Stimulated activated CD4-positive, alpha-beta T cell treated with anti-CD3 and anti-CD28 coated beads, Interleukin-1b, Interleukin-23, amount 100 ng/mL, for 4 hours (primary cell): Measurements from ENCODE around the gene STAT5B.

Experiments
- DNase-seq, 2 donors: peaks; one replicate each; pipeline ENCODE4 v3.0.0-alpha.2; 2020; ENCODE audit warnings: low read depth in 2 of 2

STAT5B gene

DNA sequence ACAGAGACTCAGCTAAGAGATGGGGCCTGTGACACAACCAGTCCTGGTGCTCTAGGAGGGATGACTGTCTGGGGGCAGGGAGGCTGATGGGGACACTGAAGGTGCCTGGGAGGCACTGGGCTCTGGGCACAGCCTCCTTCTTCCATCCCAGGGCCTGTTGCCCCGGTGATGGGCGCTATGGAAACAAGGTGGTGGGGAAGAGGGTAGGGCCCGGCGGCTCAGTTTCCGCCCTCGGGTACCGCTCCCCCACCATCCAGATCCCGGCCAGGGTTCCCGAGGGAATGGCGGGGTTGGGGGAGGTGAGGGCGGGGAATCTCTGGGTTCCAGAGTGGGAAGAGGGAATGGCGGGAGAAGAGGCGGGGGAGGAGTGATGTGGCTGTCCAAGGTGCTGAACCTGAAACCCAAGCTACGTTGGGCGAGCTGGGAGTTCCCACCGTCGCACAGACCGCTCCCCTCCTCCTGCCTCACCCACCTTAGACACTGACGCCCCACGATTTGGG lies 96.2 kb downstream of the STAT5B start:
- DNase-seq, result no peak

DNA sequence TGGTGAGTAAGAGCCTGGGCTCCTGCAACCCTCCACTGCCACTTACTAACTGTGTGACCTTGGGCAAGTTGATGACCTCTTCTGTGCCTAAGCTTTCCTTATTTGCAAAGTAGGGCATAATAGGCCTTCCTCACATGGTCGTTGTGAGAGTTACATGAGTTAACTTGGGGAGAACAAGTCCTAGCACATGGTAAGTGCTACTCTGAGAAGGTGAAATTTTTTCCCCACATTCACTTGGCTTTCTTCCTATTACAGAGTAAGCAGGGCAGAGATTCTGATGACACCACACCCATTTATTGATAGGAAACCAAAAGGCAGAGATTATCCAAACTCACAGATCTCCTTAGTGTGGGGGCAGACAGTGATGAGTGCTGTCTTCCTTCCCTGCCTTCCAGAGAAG lies 96.9 kb downstream of the STAT5B start:
- DNase-seq, result no peak

DNA sequence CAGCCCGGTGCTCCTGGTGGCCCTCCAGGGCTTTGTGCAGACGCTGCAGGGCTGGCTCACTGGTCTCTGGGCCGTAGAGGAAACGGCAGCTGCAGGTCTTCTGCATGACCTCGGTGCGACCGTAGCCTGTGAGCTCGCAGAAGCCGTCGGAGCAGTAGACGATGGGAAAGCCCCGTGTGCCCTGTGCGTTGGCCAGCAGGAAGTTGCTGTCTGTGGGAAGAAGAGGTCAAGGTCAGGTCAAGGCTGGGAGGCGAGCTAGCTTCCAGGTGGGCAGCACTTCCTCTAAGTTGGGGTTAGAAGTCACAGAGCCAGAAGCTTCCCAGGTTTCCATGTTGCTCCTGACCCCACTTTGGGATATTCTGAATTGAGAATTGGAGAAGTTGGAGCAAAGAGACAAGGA lies 97.4 kb downstream of the STAT5B start:
- no peak for DNase-seq

DNA sequence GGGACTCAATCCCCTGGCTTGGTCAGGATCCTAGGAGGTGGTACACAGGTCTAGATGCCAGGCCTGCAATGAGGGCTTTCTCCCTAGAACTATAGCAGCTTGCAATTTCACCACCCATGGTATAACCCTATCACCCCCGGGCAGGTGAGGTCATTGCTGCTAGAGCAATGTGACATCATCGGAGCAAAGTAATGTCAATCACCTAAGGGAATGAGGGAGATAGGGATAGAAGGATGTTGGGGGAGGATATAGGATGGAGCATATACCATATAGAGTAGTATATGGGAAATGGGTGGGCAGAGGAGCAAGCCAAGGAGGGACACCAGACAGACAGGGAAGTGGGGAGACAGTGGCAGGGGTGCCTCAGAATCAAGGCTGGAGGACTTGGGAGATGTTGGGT lies 98.5 kb downstream of the STAT5B start:
- no peak for DNase-seq

DNA sequence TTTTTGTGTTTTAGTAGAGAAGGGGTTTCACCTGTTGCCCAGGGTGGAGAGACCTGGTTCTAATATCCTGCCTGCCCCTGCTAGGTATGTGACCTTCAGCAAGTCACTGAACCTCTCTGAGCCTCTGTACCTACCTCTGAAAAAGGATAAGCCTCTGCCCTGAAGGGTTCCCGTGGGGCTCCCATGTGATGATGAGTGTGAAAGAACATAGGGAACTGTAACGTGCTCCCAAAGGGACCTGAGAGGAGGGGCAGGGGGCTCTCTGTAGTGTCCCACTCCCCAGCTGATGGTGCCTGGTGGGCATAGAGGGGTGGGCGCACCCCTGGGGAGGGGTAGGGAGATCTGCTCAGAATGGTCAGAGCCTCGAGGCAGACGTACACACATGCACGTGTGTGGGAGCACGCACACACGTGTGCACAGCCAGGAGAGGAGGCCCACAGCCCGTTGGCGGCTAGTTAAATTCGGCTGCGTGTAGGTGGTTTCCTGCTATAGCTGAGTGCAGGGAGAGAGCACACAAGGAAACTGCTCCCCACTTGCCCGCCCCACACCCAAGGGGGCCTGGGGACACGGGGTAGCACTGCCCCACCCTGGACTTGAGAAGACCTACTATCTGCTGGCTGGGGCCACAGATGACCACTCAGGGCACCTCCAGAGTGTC lies 101.9 kb downstream of the STAT5B start:
- DNase-seq, result no peak

DNA sequence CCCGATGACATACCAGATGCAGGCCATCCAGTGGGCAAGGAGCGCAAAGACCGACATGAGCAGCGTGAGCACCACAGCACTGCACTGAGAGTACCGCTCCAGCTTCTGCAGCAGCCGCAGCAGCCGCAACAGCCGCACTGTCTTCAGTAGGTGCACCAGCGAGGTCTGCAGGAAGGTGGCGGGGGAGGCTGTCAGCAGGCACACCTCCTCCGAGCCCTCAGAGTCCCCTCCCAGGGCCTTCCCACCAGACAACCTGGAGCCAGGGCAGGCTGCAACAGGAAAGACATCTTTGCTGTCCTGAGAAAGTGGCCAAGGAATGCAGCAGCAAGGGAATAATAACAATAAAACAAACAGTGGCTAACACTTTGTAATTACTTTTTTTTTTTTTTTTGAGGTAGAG lies 104.4 kb downstream of the STAT5B start:
- DNase-seq, result no peak

DNA sequence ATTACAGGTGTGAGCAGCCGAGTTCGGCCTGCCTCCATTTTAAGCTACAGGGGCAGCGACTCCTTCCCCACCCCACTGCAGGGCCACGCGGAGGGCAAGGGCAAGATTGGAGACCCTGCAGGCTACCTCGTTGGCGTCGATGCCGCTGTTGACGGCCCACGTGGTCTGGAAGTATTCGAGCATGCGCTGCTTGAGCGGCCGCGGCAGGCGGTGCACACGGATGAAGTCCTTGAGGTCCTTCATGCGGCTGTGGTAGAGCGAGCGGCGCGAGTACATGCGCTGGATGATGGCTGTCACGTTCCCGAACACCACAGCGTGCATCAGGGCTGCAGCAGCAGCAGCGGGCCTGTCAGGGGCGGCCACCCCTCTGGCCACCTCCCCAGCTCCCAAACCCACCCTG lies 106.8 kb downstream of the STAT5B start:
- DNase-seq, result no peak

DNA sequence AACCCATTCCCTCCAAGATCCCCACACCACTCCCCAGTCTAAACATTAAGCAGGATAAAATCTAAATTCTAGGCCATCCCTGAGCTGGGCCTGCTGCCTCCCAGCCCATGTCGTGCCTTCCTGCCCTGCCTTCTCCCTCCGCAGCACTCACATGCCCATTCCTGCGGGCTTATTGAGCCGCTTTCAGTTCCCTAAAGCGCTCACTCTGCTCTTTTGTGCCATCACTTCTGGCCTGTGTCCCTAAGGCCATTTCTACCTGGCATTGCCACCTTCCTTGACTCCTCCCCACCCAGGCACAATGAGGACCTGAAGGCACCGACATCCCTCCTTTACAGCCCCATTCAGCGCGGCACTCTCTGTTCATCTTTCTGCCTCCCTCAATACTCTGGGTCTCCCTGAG lies 108.4 kb downstream of the STAT5B start:
- no peak for DNase-seq

DNA sequence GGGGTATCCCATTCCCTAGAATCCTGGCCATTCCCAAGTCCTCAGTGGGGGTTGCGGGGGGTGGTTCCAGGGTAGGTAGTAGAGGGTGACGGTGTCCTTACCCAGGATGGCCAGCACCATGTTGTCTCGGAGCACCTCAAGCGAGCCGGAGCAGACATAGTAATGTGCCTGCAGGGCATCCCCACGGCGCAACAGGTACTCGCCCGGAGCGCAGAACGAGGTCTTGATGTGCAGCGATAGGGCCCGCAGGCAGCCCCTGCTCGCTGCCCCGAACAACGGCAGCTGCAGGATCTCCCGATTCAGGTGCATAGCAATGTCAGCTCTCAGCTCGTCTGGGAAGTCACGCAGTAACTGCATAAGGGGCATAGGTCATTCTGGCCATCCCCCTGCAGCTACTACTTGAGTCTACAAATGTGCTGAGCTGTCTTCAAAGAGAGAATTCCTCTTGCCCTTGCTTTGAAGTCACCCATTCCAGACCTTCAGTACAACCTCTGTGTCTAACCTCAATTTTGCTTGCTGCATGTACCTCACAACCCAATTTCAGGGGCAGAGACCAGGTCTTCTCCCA lies 109.9 kb downstream of the STAT5B start:
- DNase-seq, result no peak

DNA sequence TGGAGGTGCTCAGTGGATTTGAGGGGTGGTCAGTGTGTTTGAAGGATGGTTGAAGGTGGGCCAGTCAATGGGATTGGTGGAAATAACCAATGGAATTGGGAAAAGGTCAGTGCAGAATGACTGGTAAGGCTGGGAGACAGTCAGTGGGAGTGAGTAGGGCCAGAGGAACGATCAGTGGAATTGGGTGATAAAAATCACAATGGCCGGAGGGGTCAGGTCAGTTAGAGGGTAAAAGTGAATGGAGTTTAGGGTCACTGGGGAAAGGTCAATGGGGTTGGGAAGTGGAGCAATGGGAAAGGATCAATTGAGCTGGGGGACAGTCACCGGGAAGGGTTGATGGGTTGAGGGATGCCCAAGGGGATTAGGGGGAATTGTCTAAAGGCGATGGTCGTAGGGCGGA lies 110.4 kb downstream of the STAT5B start:
- DNase-seq, result no peak

DNA sequence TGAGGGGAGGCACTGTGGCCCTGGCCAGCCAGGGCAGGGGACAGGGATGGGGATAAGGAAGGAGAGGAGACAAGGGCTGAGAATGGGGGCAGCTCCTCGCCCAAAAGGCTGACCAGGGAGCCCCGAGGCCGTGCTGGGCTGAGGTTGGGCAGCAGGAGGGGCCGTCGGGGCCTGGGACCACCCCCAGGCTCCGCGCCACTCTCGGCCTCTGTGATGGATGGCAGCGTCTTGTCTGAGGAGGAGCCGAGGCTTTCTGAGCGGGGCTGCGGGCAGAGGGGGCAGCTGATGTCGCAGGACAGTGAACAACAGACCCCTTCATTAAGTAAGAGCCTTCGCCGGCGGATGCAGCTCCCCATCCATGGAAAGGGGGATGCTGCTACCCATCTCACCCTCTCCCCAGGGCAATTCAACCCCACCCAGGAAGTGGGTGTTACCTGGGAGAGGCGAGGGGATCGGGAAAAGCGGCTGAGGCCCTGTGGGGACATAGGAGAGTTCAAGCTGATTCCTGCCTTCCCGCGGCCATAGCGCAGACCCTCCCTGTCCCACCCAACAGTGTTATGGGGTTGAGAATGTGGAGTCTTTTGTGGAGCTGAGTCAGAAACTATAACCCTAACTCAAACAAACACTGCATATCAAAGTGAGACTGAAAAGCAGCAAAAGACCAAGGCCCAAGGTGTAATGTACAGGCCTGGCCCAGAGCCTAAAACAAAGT lies 112.3 kb downstream of the STAT5B start:
- no peak for DNase-seq

DNA sequence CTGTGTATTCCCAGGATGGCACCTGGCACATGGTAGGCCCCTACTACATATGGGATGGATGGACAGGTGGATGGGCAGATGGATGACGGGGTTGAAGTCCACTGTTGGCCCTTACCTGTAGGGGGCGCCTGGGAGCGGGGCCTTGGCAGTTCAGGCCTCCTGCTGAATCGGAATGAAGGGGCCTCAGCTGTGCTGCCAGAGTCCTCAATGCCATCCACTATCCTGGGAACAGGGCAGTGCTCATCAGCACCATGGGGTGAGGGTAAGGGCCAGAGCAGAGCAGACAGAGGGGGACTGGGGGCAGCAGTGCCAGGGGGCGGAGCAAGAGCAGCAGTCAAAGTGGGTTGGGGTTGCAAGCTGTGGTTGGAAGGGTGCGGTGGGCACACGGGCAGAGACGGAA lies 113.1 kb downstream of the STAT5B start:
- DNase-seq, result peak in 1 of 2 donors; percentile 39

DNA sequence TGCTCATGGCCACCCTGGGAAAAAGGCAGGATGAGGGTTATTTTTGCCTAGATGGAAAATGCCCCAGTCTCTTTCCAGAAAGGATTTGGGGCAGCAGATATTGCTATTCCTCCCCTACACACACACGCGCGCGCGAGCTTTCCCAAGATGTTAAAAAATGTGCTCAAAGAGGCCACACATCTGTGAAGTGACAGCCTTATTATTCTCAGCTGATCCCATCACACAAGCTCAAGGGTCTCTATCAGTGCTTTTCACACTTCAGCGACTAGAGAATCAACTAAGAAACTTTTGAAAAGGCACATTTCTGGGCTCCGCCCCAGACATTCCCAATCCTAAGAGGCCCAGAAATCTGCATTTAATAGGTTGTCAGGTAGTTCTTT lies 115.7 kb downstream of the STAT5B start:
- no peak for DNase-seq

DNA sequence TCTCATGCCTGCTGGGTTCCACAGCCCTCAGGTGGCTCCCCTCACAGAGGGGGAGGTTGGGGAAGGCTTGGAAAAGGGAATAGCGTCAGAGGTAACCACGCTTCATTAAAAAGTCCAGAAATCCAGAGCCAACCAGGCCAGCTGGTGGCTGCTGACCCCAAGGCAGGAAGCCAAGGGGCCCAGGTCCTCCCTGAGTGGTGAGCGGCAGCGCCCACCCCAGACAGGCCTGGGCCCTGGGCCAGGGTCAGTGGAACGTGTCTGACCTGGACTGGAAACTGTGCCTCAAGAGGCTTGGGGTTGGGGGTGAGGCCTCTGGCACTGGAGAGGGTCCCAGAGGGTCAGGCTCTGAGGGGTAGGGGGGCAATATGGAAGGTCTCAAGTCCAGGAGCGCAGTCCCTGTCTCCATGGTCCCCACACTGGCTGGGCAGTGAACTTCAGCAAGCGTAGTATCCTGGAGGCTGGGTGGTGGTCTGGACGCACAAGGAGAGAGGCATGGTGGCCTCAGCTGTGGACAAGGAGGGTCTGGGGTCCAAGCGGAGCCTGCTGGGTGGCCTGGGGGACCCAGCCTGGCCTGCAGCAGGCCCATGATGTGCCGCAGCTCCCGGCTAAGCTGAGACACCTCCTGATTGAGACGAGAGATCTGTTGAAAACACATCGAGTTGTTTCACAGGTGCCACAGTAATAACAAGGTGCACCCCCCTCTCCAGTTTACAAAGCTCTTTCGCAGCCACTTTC lies 116.2 kb downstream of the STAT5B start:
- DNase-seq, result no peak

DNA sequence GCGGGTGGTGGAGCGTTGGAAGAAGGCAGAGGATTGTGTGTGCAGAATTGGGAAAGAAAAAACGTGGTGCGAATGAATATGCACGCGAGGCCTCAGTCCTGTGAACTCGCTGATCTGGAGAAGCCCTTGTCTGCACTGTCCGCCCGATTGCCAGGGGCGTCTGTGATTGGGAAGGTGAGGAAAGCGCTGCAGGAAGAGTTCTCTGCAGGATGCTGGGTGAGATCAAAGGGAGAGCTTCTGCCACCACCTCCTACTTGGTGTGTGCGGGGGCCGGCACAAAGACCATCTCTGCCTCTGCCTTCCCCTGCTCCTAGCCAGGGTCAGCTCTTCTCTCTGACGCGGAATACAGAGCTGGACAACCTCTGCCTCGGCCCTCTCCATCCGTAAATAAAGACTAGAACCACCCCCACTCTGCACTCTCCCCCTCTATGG lies 120.6 kb downstream of the STAT5B start:
- no peak for DNase-seq

DNA sequence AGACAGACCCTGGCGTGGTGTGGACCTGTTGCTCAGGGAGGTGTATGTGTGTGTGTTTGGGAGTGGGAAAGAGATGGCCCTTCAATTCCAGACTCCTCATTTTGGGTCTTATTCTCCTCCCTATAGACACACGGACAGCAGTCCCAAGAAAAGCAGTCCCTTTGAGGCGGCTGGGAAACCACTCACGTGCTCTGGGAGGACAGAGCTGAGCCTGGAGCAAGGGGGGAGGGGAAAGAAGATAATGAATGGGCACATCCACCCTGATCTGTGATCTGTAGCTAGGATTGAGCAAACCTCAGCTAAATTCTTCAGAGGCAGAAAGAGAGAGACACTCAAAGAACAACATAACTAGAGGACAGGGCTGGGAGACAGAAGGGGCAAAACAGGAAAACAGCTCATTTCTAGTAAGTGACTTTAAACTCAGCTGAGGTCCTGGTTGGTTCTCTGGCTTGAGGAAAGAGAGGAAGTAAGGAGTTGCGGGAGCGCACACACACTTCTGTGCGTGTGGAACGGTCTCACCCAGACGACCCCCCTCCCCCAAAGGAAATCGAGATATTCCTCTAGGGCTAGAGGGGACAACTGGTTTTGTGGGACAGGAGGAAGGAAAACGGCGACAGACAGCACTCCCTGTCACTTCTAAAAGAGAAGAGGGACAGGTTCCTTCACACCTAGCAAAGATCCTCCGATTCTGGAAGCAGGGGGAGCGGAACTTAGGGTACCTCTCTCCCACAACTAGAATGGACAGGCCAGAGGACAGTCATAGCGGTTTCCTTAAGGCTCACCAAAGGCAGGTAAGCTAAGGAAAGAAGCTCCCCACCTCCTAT lies 122.1 kb downstream of the STAT5B start:
- DNase-seq, result no peak
